Sigmoid colon (tissue), 7 donors: ENCODE data around the gene NTRK3. TPM values are rescaled to one million over a fixed set of nuclear protein-coding genes. Genes with fewer than 3 reads are reported as not detected.

ENCODE experiments used
- DNase-seq: peaks from one replicate; pipeline ENCODE4 v3.0.0-alpha.2; 2019
- H3K27ac ChIP-seq, 4 donors: fragments of 200-600 bp; sonication (generic); one replicate each; pipeline ENCODE4 v1.5.1; 2016 to 2019; ENCODE audit warnings: mild to moderate bottlenecking in 1 of 4
- H3K27me3 ChIP-seq, 3 donors: fragments of 200-600 bp; sonication (generic); one replicate each; pipeline ENCODE4 v1.5.1; 2019; ENCODE audit warnings: mild to moderate bottlenecking in 1 of 3
- H3K36me3 ChIP-seq, 4 donors: fragments of 200-600 bp; sonication (generic); one replicate each; pipeline ENCODE4 v1.5.1; 2016 to 2019
- H3K4me1 ChIP-seq, 4 donors: fragments of 200-600 bp; sonication (generic); one replicate each; pipeline ENCODE4 v1.5.1; 2017 to 2019
- H3K4me3 ChIP-seq, 4 donors: fragments of 200-600 bp; sonication (generic); one replicate each; pipeline ENCODE4 v1.5.1; 2017 to 2019; ENCODE audit warnings: mild to moderate bottlenecking in 2 of 4, moderate library complexity in 1 of 4
- H3K9me3 ChIP-seq, 4 donors: fragments of 200-600 bp in 3 of 4; sonication (generic) in 3 of 4; one replicate each; pipeline versions ENCODE4 v1.5.1 to v1.6.1; 2013 to 2019
- EP300 ChIP-seq, 4 donors: sonication (generic); formaldehyde crosslinking; IDR thresholded peaks; one replicate each; pipeline ENCODE4 v1.6.1; 2017; ENCODE audit warnings: antibody characterized with exemption in 4 of 4
- POLR2A ChIP-seq, 2 donors: fragments of 450-650 bp; IDR thresholded peaks; one replicate each; pipeline ENCODE4 v1.6.1; 2016; ENCODE audit warnings: antibody characterized with exemption in 2 of 2, mild to moderate bottlenecking in 2 of 2, moderate library complexity in 2 of 2
- POLR2AphosphoS5 ChIP-seq, 4 donors: sonication (generic); formaldehyde crosslinking; IDR thresholded peaks; one replicate each; pipeline ENCODE4 v1.6.1; 2017; ENCODE audit warnings: antibody characterized with exemption in 4 of 4
- WGBS, 2 donors: extraction: QIAGEN DNeasy Blood & Tissue Kit; methylation state at CpG; one replicate each; pipeline ENCODE4 v1.1.7; 2013; 5-methylcytosine and 5-hydroxymethylcytosine counted together
- intact Hi-C: fragments of 100-400 bp; cut with DNase I; formaldehyde crosslinking; loops from one replicate; pipeline ENCODE4 v1.15.1; 2023
- polyA plus RNA-seq, 3 donors: library from polyadenylated mRNA; stranded (reverse); fragments of 200-250 nt; gene quantifications; one replicate each; pipeline ENCODE4 v1.2.3, GENCODE V29; 2013
- total RNA-seq, 4 donors: library from RNA; depleted of rRNA; stranded (reverse); fragments of >200 nt; gene quantifications; one replicate each; pipeline ENCODE4 v1.1.0, GENCODE V29; 2016
- TF ChIP-seq, protein P1 (sequence below), 4 experiments: fragments of 450-650 bp in 3 of 4; fragments of 200-600 bp in 1 of 4; IDR thresholded peaks; one replicate each; pipeline ENCODE4 v1.5.1; 2016 to 2019; ENCODE audit warnings: antibody characterized with exemption in 4 of 4, mild to moderate bottlenecking in 3 of 4, moderate library complexity in 2 of 4
- donor health status: healthy with polysubstance abuse.
- donor health status: Bipolar disorder and iron deficiency.
- donor health status: healthy.

Gene NTRK3
- total and polyA plus RNA-seq, 7 donors: 1.1 to 13.0 (median 3.6) TPM; not detected in 2

DNA sequence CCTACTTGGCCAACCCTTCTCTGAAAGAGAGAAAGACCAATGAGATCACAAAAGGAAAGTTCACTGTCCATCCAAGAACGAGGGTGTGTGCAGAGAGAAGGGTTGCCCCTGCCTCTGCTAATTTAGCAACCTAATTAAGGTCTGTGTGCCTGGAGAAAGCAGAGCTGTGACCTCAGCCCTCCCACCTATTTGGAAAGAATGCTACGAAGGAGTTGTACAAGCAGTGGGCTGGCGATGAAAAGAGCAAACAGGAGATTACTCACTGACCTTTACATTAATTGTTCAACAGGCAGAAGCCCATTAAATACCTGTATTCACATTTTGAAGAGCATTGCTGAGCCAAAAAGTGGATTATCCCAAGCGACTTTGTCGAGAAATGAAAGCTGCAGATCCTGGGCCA lies 314.9 kb downstream of the NTRK3 start:
- Histone ChIP-seq H3K9me3 (no peaks in the 10 kb centered on the region), H3K27ac (no peak overlapping the region), H3K27me3 (no peaks in the 10 kb centered on the region), H3K4me1 (peaks cover 0 to 3% (median 0%) of the 10 kb centered on the region in 4 donors), H3K4me3 (no peak overlapping the region), H3K36me3 (no peaks in the 10 kb centered on the region)
- DNase-seq: no peak
- WGBS, 2 donors: 46 to 73% methylated on average over 5 of the region's 5 CpGs
- intact Hi-C loops: loop anchor here (10.0 kb wide), 1 partner anchor 57 kb away; no protein-coding TSS in a partner anchor
- no peak for TF ChIP-seq POLR2AphosphoS5 (IDR thresholded peaks at IDR 0.05)
- TF ChIP-seq POLR2A (IDR thresholded peaks at IDR 0.05): no peak
- TF ChIP-seq EP300 (IDR thresholded peaks at IDR 0.05): no peak
- TF ChIP-seq, protein P1, sequence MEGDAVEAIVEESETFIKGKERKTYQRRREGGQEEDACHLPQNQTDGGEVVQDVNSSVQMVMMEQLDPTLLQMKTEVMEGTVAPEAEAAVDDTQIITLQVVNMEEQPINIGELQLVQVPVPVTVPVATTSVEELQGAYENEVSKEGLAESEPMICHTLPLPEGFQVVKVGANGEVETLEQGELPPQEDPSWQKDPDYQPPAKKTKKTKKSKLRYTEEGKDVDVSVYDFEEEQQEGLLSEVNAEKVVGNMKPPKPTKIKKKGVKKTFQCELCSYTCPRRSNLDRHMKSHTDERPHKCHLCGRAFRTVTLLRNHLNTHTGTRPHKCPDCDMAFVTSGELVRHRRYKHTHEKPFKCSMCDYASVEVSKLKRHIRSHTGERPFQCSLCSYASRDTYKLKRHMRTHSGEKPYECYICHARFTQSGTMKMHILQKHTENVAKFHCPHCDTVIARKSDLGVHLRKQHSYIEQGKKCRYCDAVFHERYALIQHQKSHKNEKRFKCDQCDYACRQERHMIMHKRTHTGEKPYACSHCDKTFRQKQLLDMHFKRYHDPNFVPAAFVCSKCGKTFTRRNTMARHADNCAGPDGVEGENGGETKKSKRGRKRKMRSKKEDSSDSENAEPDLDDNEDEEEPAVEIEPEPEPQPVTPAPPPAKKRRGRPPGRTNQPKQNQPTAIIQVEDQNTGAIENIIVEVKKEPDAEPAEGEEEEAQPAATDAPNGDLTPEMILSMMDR (IDR thresholded peaks at IDR 0.05): no peak

DNA sequence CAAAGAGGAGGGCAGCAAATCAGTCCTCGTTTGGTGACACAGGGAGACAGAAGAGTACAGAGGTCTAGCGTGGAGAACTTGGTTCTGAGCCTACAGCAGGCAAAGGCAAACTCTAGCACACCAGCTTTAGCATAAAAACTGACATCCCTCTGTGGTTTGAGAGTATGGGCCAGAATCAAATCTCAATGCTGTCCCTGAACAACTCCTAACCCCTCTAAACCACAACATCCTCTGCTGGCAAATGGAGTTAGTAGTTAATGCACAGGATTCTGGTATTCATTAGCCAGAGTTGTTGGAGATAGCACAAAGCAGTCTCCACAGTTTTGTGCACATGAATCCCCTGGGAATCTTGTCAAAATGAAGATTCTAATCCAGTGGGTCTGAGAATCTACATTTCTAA lies 315.8 kb downstream of the NTRK3 start:
- Histone ChIP-seq H3K36me3 (no peaks in the 10 kb centered on the region), H3K27ac (no peak overlapping the region), H3K9me3 (no peaks in the 10 kb centered on the region), H3K4me3 (no peak overlapping the region), H3K4me1 (peaks cover 0 to 4% (median 0%) of the 10 kb centered on the region in 4 donors), H3K27me3 (no peaks in the 10 kb centered on the region)
- DNase-seq: no peak
- TF ChIP-seq POLR2A (IDR thresholded peaks at IDR 0.05): no peak
- no peak for TF ChIP-seq POLR2AphosphoS5 (IDR thresholded peaks at IDR 0.05)
- no peak for TF ChIP-seq EP300 (IDR thresholded peaks at IDR 0.05)
- TF ChIP-seq, protein P1 (IDR thresholded peaks at IDR 0.05): no peak
- WGBS, 2 donors: 44 to 45% methylated on average over 2 of the region's 2 CpGs
- intact Hi-C loops: loop anchor here (10.0 kb wide), 1 partner anchor 56 kb away; no protein-coding TSS in a partner anchor

DNA sequence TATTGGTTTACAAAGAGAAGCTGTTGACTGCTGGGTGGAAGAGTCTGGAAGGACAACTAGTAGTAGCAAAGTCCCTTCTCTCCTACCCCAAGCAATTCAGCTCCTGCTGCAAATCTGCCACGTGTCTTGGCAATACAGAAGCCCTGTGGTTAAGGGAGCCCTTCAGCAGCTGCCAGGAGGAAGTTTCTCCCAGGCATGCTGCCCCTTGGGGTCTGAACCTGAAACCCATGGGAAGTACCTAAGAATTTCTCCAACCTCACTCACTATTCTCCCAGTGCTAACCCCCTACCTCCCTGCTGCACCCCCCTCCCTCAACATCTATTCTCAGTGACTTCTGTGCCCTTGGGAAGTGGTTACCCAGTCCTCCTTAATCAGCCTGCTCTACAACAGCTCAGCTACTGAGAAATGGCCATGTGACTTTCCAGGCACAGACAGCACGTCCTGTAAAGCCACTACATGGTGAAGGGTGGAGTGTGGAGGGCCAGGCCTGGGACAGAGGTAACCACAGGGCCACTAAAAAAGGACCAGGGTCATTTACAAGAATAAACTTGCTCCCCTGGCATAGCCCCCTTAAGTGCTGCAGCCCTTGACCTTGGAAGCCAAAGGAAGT lies 316.6 kb downstream of the NTRK3 start:
- 8 to 18% methylated on average over 2 of the region's 2 CpGs for WGBS, 2 donors
- Histone ChIP-seq H3K4me1 (peaks cover 0 to 11% (median 4%) of the 10 kb centered on the region in 4 donors), H3K9me3 (no peaks in the 10 kb centered on the region), H3K27me3 (no peaks in the 10 kb centered on the region), H3K27ac (no peak overlapping the region), H3K4me3 (no peak overlapping the region), H3K36me3 (no peaks in the 10 kb centered on the region)
- TF ChIP-seq POLR2AphosphoS5 (IDR thresholded peaks at IDR 0.05): no peak
- no peak for TF ChIP-seq EP300 (IDR thresholded peaks at IDR 0.05)
- intact Hi-C loops: loop anchor here (10.0 kb wide), 1 partner anchor 55 kb away; no protein-coding TSS in a partner anchor
- no peak for DNase-seq

DNA sequence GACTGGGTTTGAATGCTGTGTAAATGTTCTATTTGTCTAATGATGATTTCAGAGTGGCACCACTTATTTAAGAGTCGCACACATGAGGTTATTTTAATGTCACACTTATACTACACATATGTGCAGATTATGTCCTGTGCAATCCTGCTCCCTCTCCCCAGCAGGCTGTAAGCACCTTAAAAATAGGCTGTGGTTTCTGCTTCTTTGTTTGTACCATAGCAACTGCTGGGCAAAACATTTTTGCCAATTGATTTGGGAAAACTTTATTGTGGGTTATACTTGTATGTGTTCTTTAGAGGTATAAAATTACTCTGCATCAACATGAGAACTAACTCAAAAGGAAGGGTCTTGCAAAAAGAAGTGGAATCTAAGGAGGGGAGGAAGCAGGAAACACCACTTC lies 318.5 kb downstream of the NTRK3 start:
- Histone ChIP-seq H3K36me3 (no peaks in the 10 kb centered on the region), H3K27ac (no peak overlapping the region), H3K9me3 (no peaks in the 10 kb centered on the region), H3K4me3 (no peak overlapping the region), H3K4me1 (peaks cover 0 to 8% (median 4%) of the 10 kb centered on the region in 4 donors), H3K27me3 (no peaks in the 10 kb centered on the region)
- 80 to 83% methylated on average over 1 of the region's 1 CpG for WGBS, 2 donors
- no peak for DNase-seq
- TF ChIP-seq POLR2AphosphoS5 (IDR thresholded peaks at IDR 0.05) (no peak), EP300 (IDR thresholded peaks at IDR 0.05) (no peak), POLR2A (IDR thresholded peaks at IDR 0.05) (no peak)
- TF ChIP-seq, protein P1 (IDR thresholded peaks at IDR 0.05): no peak
- intact Hi-C loops: no loop called here

DNA sequence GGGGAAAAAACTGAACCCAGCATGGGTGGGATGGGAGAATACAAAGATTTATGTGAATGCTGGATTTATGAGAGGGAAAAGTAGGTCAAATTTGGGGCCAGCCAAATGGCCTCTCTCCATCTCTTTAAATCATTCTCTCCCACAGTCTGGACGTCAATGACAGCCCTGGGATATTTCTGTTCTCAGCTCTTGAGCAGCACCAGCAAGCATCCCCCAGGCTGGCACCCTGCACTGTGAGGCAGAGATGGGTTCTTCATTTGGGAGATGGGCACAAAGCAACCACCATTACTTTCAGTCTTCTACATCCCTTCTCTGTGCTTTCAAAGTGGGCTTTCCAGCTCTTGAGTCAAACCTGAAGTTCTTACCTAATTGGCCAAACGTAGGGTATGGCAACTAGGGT lies 321.0 kb downstream of the NTRK3 start:
- Histone ChIP-seq H3K9me3 (no peaks in the 10 kb centered on the region), H3K4me1 (peaks cover 0 to 8% (median 4%) of the 10 kb centered on the region in 4 donors), H3K36me3 (no peaks in the 10 kb centered on the region), H3K4me3 (no peak overlapping the region), H3K27ac (no peak overlapping the region), H3K27me3 (no peaks in the 10 kb centered on the region)
- WGBS, 2 donors: 47 to 62% methylated on average over 2 of the region's 2 CpGs
- TF ChIP-seq EP300 (IDR thresholded peaks at IDR 0.05) (no peak), POLR2AphosphoS5 (IDR thresholded peaks at IDR 0.05) (no peak), POLR2A (IDR thresholded peaks at IDR 0.05) (no peak)
- TF ChIP-seq, protein P1 (IDR thresholded peaks at IDR 0.05): no peak
- DNase-seq: no peak
- intact Hi-C loops: no loop called here
